Spleen (tissue), 11 donors: ENCODE data around the gene CEACAM5. TPM values are rescaled to one million over a fixed set of nuclear protein-coding genes. Genes with fewer than 3 reads are reported as not detected.

Source experiments
- DNase-seq: peaks from one replicate; pipeline ENCODE4 v3.0.0-alpha.2; 2020
- H3K27ac ChIP-seq, 8 donors: fragments of 200-600 bp; sonication (generic) in 7 of 8; 1 replicate in 4 of 8; 2 replicates in 4 of 8; pipeline versions ENCODE4 v1.5.0 to v1.8.0; 2016 to 2021; ENCODE audit warnings: inconsistent platforms in 4 of 8, mild to moderate bottlenecking in 4 of 8, moderate library complexity in 1 of 8
- H3K27me3 ChIP-seq, 7 donors: fragments of 200-600 bp; sonication (generic) in 6 of 7; replicated peaks in 1 of 7; 1 replicate in 4 of 7; 2 replicates in 3 of 7; pipeline versions ENCODE4 v1.5.0 to v1.8.0; 2016 to 2021; ENCODE audit warnings: inconsistent platforms in 3 of 7, mild to moderate bottlenecking in 1 of 7
- H3K36me3 ChIP-seq, 6 donors: fragments of 200-600 bp; sonication (generic) in 5 of 6; 1 replicate in 4 of 6; 2 replicates in 2 of 6; pipeline versions ENCODE4 v1.5.0 to v1.8.0; 2016 to 2021; ENCODE audit warnings: inconsistent platforms in 2 of 6
- H3K4me1 ChIP-seq, 6 donors: fragments of 200-600 bp; sonication (generic) in 5 of 6; 1 replicate in 3 of 6; 2 replicates in 3 of 6; pipeline versions ENCODE4 v1.5.0 to v1.8.0; 2016 to 2021; ENCODE audit warnings: inconsistent platforms in 3 of 6
- H3K4me3 ChIP-seq, 8 donors: fragments of 200-600 bp; sonication (generic) in 7 of 8; 1 replicate in 4 of 8; 2 replicates in 4 of 8; pipeline versions ENCODE4 v1.5.0 to v1.8.0; 2016 to 2021; ENCODE audit warnings: inconsistent platforms in 4 of 8, mild to moderate bottlenecking in 4 of 8, moderate library complexity in 2 of 8
- H3K9me3 ChIP-seq, 8 donors: fragments of 200-600 bp; sonication (generic) in 7 of 8; 1 replicate in 4 of 8; 2 replicates in 4 of 8; pipeline versions ENCODE4 v1.5.0 to v1.8.0; 2016 to 2021; ENCODE audit warnings: inconsistent platforms in 4 of 8
- POLR2A ChIP-seq, 3 donors: fragments of 450-650 bp; IDR thresholded peaks; one replicate each; pipeline ENCODE4 v1.5.1; 2017; ENCODE audit warnings: antibody characterized with exemption in 3 of 3, mild to moderate bottlenecking in 1 of 3
- POLR2AphosphoS5 ChIP-seq, 3 donors: sonication (generic); formaldehyde crosslinking; IDR thresholded peaks; one replicate each; pipeline ENCODE4 v1.5.1; 2017; ENCODE audit warnings: antibody characterized with exemption in 3 of 3
- WGBS, 5 donors: extraction: QIAGEN DNeasy Blood & Tissue Kit in 3 of 5; methylation state at CpG; one replicate each; pipeline versions ENCODE4 v1.1.5 to v1.1.7; 2013 to 2018; 5-methylcytosine and 5-hydroxymethylcytosine counted together
- intact Hi-C: fragments of 100-400 bp; cut with DNase I; formaldehyde crosslinking; loops from one replicate; pipeline ENCODE4 v1.15.0; 2023; ENCODE audit warnings: low total_unique reads
- polyA plus RNA-seq, 3 donors: library from polyadenylated mRNA; stranded (reverse); fragments of 200-250 nt; gene quantifications; one replicate each; pipeline ENCODE4 v1.2.1, GENCODE V29; 2013
- total RNA-seq, 7 donors: library from RNA; depleted of rRNA in 3 of 7; stranded (reverse); fragments of >200 nt in 3 of 7; fragmentation: NEBNext Ultra II Directional in 4 of 7; extraction: Animal tissue kit (Norgen Biotek cat#: 25700) in 4 of 7; gene quantifications; one replicate each; pipeline versions ENCODE4 v1.1.0 to v1.2.1, GENCODE V29; 2016 to 2021
- TF ChIP-seq, protein P1 (sequence below), 11 experiments: fragments of 200-600 bp in 7 of 11; fragments of 450-650 bp in 4 of 11; sonication (generic) in 4 of 11; IDR thresholded peaks in 8 of 11; conservative IDR thresholded peaks in 3 of 11; 1 replicate in 7 of 11; 2 replicates in 4 of 11; pipeline versions ENCODE4 v1.4.0 to v1.8.0; 2016 to 2021; ENCODE audit warnings: antibody characterized with exemption in 11 of 11, inconsistent platforms in 4 of 11, mild to moderate bottlenecking in 1 of 11
- donor health status: healthy with polysubstance abuse.
- donor health status: DM: no; HTN: no; CAD: no; lungs with moderate emphysema.
- donor health status: DM: no; HTN: no; CAD: no.
- donor health status: Bipolar disorder and iron deficiency.
- donor health status: healthy.
- donor health status: DM: no; HTN: no; CAD: no.
- donor health status: DM: yes; HTN: yes; CAD: no.

CEACAM5 gene
- total and polyA plus RNA-seq, 10 donors, result 0.60 to 0.61 TPM; not detected in 8

DNA sequence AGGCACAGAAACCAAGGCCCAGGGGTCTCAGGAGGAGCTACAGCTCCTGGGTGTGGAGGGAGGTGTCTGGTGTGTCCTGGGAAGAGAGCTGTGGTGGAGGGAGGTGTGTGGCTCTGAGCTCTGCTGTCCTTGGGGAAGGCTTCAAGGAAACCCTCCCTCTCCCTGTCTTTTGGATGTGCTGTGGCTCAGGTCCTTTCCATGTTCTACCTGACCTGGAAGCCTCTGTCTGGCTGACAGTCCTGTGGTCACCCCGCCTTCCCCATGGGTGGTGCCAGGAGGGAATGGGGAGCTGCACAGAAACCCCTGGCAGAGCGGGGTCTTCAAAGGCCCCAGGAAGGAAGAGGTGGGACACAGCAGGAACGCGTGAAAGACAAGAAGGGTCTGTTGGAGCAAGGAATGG lies 19.7 kb upstream of the CEACAM5 start:
- no peak for DNase-seq
- intact Hi-C loops, result no loop called here
- Histone ChIP-seq H3K9me3 (peaks cover 0 to 26% (median 21%) of the 10 kb centered on the region in 8 donors), H3K27me3 (peaks cover 0 to 63% (median 0%) of the 10 kb centered on the region in 7 donors), H3K4me3 (no peak overlapping the region), H3K27ac (no peak overlapping the region), H3K36me3 (no peaks in the 10 kb centered on the region), H3K4me1 (no peaks in the 10 kb centered on the region)
- TF ChIP-seq POLR2AphosphoS5 (IDR thresholded peaks at IDR 0.05), result no peak
- TF ChIP-seq POLR2A (IDR thresholded peaks at IDR 0.05), result no peak
- TF ChIP-seq, protein P1, sequence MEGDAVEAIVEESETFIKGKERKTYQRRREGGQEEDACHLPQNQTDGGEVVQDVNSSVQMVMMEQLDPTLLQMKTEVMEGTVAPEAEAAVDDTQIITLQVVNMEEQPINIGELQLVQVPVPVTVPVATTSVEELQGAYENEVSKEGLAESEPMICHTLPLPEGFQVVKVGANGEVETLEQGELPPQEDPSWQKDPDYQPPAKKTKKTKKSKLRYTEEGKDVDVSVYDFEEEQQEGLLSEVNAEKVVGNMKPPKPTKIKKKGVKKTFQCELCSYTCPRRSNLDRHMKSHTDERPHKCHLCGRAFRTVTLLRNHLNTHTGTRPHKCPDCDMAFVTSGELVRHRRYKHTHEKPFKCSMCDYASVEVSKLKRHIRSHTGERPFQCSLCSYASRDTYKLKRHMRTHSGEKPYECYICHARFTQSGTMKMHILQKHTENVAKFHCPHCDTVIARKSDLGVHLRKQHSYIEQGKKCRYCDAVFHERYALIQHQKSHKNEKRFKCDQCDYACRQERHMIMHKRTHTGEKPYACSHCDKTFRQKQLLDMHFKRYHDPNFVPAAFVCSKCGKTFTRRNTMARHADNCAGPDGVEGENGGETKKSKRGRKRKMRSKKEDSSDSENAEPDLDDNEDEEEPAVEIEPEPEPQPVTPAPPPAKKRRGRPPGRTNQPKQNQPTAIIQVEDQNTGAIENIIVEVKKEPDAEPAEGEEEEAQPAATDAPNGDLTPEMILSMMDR (IDR thresholded peaks at IDR 0.05 in 8 of 11, conservative IDR thresholded peaks at IDR 0.05 in 3 of 11), result no peak
- 56 to 70% (median 61%) methylated on average over 4 of the region's 4 CpGs for WGBS, 5 donors

DNA sequence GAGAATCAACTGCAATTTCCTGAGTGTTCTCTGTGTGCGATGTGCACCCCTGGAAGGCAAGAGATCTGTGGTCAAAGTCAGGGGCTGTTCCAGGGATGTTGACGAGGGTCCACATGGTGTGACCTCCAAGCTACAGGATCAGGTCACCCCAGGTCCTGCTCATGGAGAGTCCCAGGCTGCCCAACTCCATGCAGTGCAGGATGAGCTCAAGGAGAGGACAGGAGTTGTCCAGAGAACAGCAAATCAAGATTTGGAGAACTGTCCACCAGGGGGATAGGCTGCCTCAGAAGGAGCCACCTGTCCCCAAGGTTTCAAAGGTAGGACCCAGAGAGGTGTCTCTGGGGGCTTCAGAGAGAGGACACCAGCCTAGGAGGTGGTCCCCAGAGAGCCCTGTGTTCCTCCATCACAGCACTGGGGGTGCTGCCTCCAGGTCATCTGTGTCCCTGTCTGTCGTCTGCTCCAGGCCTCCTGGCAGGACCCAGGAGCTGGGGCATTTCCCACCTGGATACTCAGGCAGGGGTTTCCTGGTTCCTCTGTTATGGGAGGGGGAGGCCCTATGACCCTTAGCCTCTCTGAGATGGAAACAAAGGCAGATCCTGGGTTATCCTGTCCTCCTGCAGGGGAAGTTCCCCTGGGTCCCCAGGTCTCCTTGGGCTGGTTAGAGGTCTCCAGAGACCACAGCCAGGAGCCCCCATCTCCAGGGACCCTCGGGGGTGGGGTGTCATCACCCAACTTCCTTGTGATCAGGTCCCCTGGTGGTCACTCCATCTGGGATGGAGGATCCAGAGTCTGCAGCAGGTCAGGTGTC lies 18.2 kb upstream of the CEACAM5 start:
- Histone ChIP-seq H3K9me3 (peaks cover 0 to 32% (median 23%) of the 10 kb centered on the region in 8 donors), H3K4me3 (no peak overlapping the region), H3K36me3 (no peaks in the 10 kb centered on the region), H3K27ac (no peak overlapping the region), H3K27me3 (peaks cover 0 to 71% (median 0%) of the 10 kb centered on the region in 7 donors), H3K4me1 (no peaks in the 10 kb centered on the region)
- WGBS, 5 donors, result 64 to 72% (median 69%) methylated on average over 3 to 4 of the region's 4 CpGs
- intact Hi-C loops, result no loop called here
- DNase-seq, result no peak
- TF ChIP-seq POLR2AphosphoS5 (IDR thresholded peaks at IDR 0.05) (no peak), POLR2A (IDR thresholded peaks at IDR 0.05) (no peak)
- TF ChIP-seq, protein P1 (IDR thresholded peaks at IDR 0.05 in 8 of 11, conservative IDR thresholded peaks at IDR 0.05 in 3 of 11), result no peak

DNA sequence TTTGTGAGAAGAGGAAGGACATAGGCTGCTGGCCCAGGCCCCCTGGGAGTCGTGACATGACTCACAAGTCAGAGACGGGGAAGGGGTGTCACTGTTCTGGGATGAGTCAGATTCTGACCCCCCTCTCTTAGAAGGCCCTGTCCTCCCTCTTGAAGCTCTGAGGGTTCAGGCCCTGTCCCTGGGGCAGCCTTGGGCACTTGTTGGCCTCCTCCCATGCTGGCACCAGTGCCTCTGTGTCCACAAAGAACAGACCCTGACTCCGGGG lies 17.7 kb upstream of the CEACAM5 start:
- Histone ChIP-seq H3K4me3 (no peak overlapping the region), H3K36me3 (no peaks in the 10 kb centered on the region), H3K4me1 (no peaks in the 10 kb centered on the region), H3K9me3 (peaks cover 0 to 32% (median 23%) of the 10 kb centered on the region in 8 donors), H3K27ac (no peak overlapping the region), H3K27me3 (peaks cover 0 to 74% (median 0%) of the 10 kb centered on the region in 7 donors)
- intact Hi-C loops, result no loop called here
- DNase-seq, result no peak
- WGBS, 5 donors, result 48 to 100% (median 72%) methylated on average over 1 to 3 of the region's 3 CpGs
- TF ChIP-seq, protein P1 (IDR thresholded peaks at IDR 0.05 in 8 of 11, conservative IDR thresholded peaks at IDR 0.05 in 3 of 11), result no peak
- TF ChIP-seq POLR2A (IDR thresholded peaks at IDR 0.05), result no peak
- TF ChIP-seq POLR2AphosphoS5 (IDR thresholded peaks at IDR 0.05), result no peak

DNA sequence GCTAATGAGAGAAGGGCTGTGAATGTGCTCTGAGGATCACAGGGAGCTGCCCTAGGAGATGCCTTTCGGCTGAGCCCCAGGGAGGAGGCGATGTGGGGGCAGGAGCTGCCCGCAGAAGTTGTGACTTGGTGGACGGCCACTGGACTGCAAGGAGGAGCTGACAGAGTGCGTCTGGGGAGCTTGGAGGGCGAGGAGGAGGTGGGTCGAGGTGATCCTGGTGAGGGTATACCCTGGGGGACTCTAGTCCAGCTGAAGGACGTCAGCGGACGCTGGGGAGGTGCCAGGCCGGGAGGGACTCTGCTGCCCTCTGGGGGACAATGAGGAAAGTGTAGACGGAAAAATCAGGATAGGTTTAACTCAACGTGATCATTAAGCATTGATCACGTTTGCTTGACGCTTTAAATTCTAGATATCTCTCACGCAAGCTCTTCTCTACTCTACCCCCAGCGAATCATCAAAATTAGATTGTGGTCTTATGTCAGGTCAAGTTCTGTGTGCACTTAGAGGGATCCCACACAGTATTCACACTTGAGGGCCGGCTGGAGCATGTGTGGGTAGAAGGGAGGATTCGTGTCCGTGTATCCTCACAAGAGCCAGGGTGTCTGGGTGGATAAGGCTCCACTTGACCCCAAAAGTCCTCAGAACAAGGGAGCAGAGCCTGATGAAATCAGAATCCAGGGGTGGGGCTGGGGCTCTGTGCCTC lies 17.0 kb upstream of the CEACAM5 start:
- Histone ChIP-seq H3K4me1 (no peaks in the 10 kb centered on the region), H3K36me3 (no peaks in the 10 kb centered on the region), H3K27ac (no peak overlapping the region), H3K4me3 (no peak overlapping the region), H3K27me3 (peaks cover 0 to 77% (median 0%) of the 10 kb centered on the region in 7 donors), H3K9me3 (peaks cover 0 to 32% (median 23%) of the 10 kb centered on the region in 8 donors)
- TF ChIP-seq, protein P1 (IDR thresholded peaks at IDR 0.05 in 8 of 11, conservative IDR thresholded peaks at IDR 0.05 in 3 of 11), result peak in 7 of 11 experiments; percentile 13 to 62 (median 43)
- TF ChIP-seq POLR2A (IDR thresholded peaks at IDR 0.05) (no peak), POLR2AphosphoS5 (IDR thresholded peaks at IDR 0.05) (no peak)
- 32 to 40% (median 34%) methylated on average over 20 of the region's 20 CpGs for WGBS, 5 donors
- intact Hi-C loops, result no loop called here
- no peak for DNase-seq
